Mesendoderm (in vitro differentiated cells): ENCODE data around the gene CYP3A7.
"Not testable (repeated sequence)": the region's sequence is repeated elsewhere in the genome, so short reads cannot be mapped to it uniquely, and the experiment has no call there.

ENCODE experiments used
- DNase-seq: peaks from one replicate; pipeline ENCODE4 v3.0.0; 2013
- H2AK5ac ChIP-seq: 2 replicates; pipeline ENCODE4 v1.6.1; 2013; ENCODE audit warnings: low read length, inconsistent platforms
- H2BK120ac ChIP-seq: 2 replicates; pipeline ENCODE4 v1.6.1; 2013; ENCODE audit warnings: low read depth, mild to moderate bottlenecking, low read length, moderate library complexity, mixed read lengths
- H2BK15ac ChIP-seq: replicated peaks from 2 replicates; pipeline ENCODE4 v1.6.1; 2013; ENCODE audit warnings: low read depth, mild to moderate bottlenecking, moderate library complexity
- H2BK5ac ChIP-seq: 2 replicates; pipeline ENCODE4 v1.6.1; 2013; ENCODE audit warnings: low read length, inconsistent platforms
- H3K18ac ChIP-seq: 2 replicates; pipeline ENCODE4 v1.6.1; 2013; ENCODE audit warnings: mild to moderate bottlenecking, low read length, mixed read lengths
- H3K23ac ChIP-seq: one replicate; pipeline ENCODE4 v1.6.1; 2013; ENCODE audit warnings: low read length
- H3K27ac ChIP-seq: 2 replicates; pipeline ENCODE4 v1.5.1; 2013; ENCODE audit warnings: low read depth, mild to moderate bottlenecking, inconsistent platforms, low read length, moderate library complexity
- H3K27me3 ChIP-seq: 2 replicates; pipeline ENCODE4 v1.6.1; 2013; ENCODE audit warnings: low read length, control low read depth, mild to moderate bottlenecking, inconsistent platforms; ENCODE audit not compliant: insufficient read depth, poor library complexity
- H3K36me3 ChIP-seq: 2 replicates; pipeline ENCODE4 v1.6.1; 2013; ENCODE audit warnings: low read length, inconsistent platforms; ENCODE audit not compliant: control insufficient read depth, insufficient read depth
- H3K4ac ChIP-seq: one replicate; pipeline ENCODE4 v1.6.1; 2013; ENCODE audit warnings: low read depth, mild to moderate bottlenecking, low read length, moderate library complexity
- H3K4me1 ChIP-seq: 2 replicates; pipeline ENCODE4 v1.6.1; 2013; ENCODE audit warnings: low read depth, low read length, inconsistent platforms; ENCODE audit not compliant: control insufficient read depth
- H3K4me2 ChIP-seq: 2 replicates; pipeline ENCODE4 v1.6.1; 2013; ENCODE audit warnings: low read length
- H3K4me3 ChIP-seq: 2 replicates; pipeline ENCODE4 v1.5.1; 2013; ENCODE audit warnings: mild to moderate bottlenecking, low read length
- H3K56ac ChIP-seq: one replicate; pipeline ENCODE4 v1.6.1; 2013; ENCODE audit warnings: low read length
- H3K79me1 ChIP-seq: 2 replicates; pipeline ENCODE4 v1.6.1; 2013; ENCODE audit warnings: low read length, inconsistent platforms
- H3K79me2 ChIP-seq: 2 replicates; pipeline ENCODE4 v1.6.1; 2013; ENCODE audit warnings: mild to moderate bottlenecking, low read length; ENCODE audit not compliant: control insufficient read depth, insufficient read depth
- H3K9ac ChIP-seq: 2 replicates; pipeline ENCODE4 v1.6.1; 2013; ENCODE audit warnings: low read length, inconsistent platforms
- H4K5ac ChIP-seq: one replicate; pipeline ENCODE4 v1.6.1; 2013; ENCODE audit warnings: low read length
- H4K8ac ChIP-seq: one replicate; pipeline ENCODE4 v1.6.1; 2013; ENCODE audit warnings: low read depth, mild to moderate bottlenecking, control low read depth, low read length, moderate library complexity
- WGBS: extraction: QIAGEN DNeasy Blood & Tissue Kit; methylation state at CpG from one replicate; pipeline ENCODE4 v1.1.7; 2013; ENCODE audit warnings: low lambda C conversion rate, missing lambda C conversion rate; ENCODE audit not compliant: insufficient coverage; ENCODE audit errors: extremely low coverage; 5-methylcytosine and 5-hydroxymethylcytosine counted together

CYP3A7 gene

GRCh38 chr7:99778880-99779279 lies 43.9 kb upstream of the CYP3A7 start:
- Histone ChIP-seq H3K9ac (no peak overlapping the region), H2BK5ac (no peak overlapping the region), H4K8ac (no peak overlapping the region), H3K4me3 (no peak overlapping the region), H4K5ac (no peak overlapping the region), H3K23ac (no peak overlapping the region), H2BK120ac (no peak overlapping the region), H3K4ac (no peak overlapping the region), H3K79me2 (no peaks in the 10 kb centered on the region), H3K79me1 (no peaks in the 10 kb centered on the region), H3K27ac (no peak overlapping the region), H3K27me3 (no peaks in the 10 kb centered on the region), H3K4me2 (no peak overlapping the region), H3K36me3 (no peaks in the 10 kb centered on the region), H3K4me1 (no peaks in the 10 kb centered on the region), H2BK15ac (no peak overlapping the region), H3K18ac (no peak overlapping the region), H3K56ac (no peak overlapping the region), H2AK5ac (no peak overlapping the region)
- no peak for DNase-seq
- no CpG with 5 or more reads among the region's 5 CpGs for WGBS

DNA sequence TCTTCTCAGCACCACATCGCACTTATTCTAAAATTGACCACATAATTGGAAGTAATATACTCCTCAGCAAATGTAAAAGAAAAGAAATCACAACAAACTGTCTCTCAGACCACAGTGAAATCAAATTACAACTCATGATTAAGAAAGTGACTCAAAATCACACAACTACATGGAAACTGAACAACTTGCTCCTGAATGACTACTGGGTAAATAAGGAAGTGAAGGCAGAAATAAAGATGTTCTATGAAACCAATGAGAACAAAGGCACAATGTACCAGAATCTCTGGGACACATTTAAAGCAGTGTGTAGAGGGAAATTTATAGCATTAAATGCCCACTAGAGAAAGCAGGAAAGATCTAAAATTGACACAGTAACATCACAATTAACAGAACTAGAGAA lies 38.4 kb upstream of the CYP3A7 start:
- H3K4me2 ChIP-seq, DNase-seq, H3K18ac ChIP-seq, H2BK120ac ChIP-seq, H3K4ac ChIP-seq, H2AK5ac ChIP-seq, H3K27me3 ChIP-seq, H3K23ac ChIP-seq, H2BK15ac ChIP-seq, H4K5ac ChIP-seq, H3K79me1 ChIP-seq, H3K79me2 ChIP-seq, H3K4me1 ChIP-seq, H3K9ac ChIP-seq, H2BK5ac ChIP-seq, H3K56ac ChIP-seq, H3K36me3 ChIP-seq, H4K8ac ChIP-seq, H3K27ac ChIP-seq, H3K4me3 ChIP-seq: not testable (repeated sequence)
- no CpG with 5 or more reads among the region's 1 CpG for WGBS

DNA sequence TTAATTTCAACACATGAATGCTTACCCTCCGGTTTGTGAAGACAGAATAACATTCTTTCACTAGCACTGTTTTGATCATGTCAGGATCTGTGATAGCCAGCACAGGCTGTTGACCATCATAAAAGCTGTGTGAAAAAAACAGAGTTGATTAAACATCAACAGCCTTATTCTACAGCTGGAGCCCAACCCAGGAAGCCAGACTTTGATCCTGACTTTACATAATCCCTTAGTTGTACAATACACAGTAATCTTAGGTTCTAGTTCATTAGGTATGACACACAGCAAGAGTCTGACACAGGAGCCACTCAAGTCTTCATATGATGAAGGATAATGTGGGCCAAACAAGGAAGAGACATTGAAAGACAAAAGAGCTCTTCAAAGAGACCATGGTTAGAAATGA lies 37.6 kb upstream of the CYP3A7 start:
- Histone ChIP-seq H3K79me2 (no peaks in the 10 kb centered on the region), H2AK5ac (no peak overlapping the region), H3K27ac (no peak overlapping the region), H3K56ac (no peak overlapping the region), H3K18ac (no peak overlapping the region), H3K4me1 (no peaks in the 10 kb centered on the region), H3K27me3 (no peaks in the 10 kb centered on the region), H3K9ac (no peak overlapping the region), H2BK15ac (no peak overlapping the region), H4K8ac (no peak overlapping the region), H3K36me3 (no peaks in the 10 kb centered on the region), H3K4me3 (no peak overlapping the region), H2BK5ac (no peak overlapping the region), H4K5ac (no peak overlapping the region), H3K23ac (no peak overlapping the region), H2BK120ac (no peak overlapping the region), H3K79me1 (no peaks in the 10 kb centered on the region), H3K4ac (no peak overlapping the region), H3K4me2 (no peak overlapping the region)
- no peak for DNase-seq
- no CpG with 5 or more reads among the region's 1 CpG for WGBS

DNA sequence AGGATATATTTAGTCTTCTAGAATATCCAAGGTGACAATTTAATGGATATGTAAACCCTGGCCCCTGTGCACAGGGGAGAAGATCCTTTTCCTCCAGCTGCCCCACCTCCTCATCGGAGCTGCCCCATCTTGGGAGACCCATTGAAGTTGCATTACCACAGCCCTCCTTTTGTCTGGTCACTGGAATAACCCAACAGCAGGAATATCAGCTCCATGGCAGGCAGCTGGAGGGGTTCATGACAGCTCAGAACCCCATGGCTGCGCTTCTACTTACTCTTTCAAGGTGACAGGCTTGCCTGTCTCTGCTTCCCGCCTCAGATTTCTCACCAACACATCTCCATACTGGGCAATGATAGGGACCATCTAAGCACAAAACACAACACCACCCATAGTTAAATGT lies 34.5 kb upstream of the CYP3A7 start:
- H2BK120ac ChIP-seq, H3K18ac ChIP-seq, H3K4me2 ChIP-seq, H3K27me3 ChIP-seq, H3K27ac ChIP-seq, H2BK5ac ChIP-seq, H2BK15ac ChIP-seq, H3K79me1 ChIP-seq, H3K23ac ChIP-seq, H4K8ac ChIP-seq, H4K5ac ChIP-seq, H3K56ac ChIP-seq, H3K4me1 ChIP-seq, H3K4ac ChIP-seq, H3K36me3 ChIP-seq, H3K9ac ChIP-seq, DNase-seq, H2AK5ac ChIP-seq, H3K4me3 ChIP-seq, H3K79me2 ChIP-seq: not testable (repeated sequence)
- WGBS: no CpG with 5 or more reads among the region's 3 CpGs

- Histone ChIP-seq H2AK5ac (no peak overlapping the region), H2BK120ac (no peak overlapping the region), H2BK15ac (no peak overlapping the region), H3K27ac (no peak overlapping the region), H3K9ac (no peak overlapping the region), H3K79me2 (no peaks in the 10 kb centered on the region), H3K79me1 (no peaks in the 10 kb centered on the region), H4K8ac (no peak overlapping the region), H3K27me3 (no peaks in the 10 kb centered on the region), H3K56ac (no peak overlapping the region), H4K5ac (no peak overlapping the region), H3K18ac (no peak overlapping the region), H3K4me1 (no peaks in the 10 kb centered on the region), H3K36me3 (no peaks in the 10 kb centered on the region), H3K23ac (no peak overlapping the region), H3K4me2 (no peak overlapping the region), H3K4me3 (no peak overlapping the region), H3K4ac (no peak overlapping the region), H2BK5ac (no peak overlapping the region)
- no peak for DNase-seq
- no CpG with 5 or more reads among the region's 2 CpGs for WGBS
Measured at GRCh38 chr7:99768471-99768870, 33.5 kb upstream of the CYP3A7 start.

GRCh38 chr7:99767662-99768061 lies 32.7 kb upstream of the CYP3A7 start:
- Histone ChIP-seq H3K4me1 (no peaks in the 10 kb centered on the region), H3K36me3 (no peaks in the 10 kb centered on the region), H3K9ac (no peak overlapping the region), H4K5ac (no peak overlapping the region), H3K4ac (no peak overlapping the region), H3K79me1 (no peaks in the 10 kb centered on the region), H3K56ac (no peak overlapping the region), H2AK5ac (no peak overlapping the region), H3K27me3 (no peaks in the 10 kb centered on the region), H4K8ac (no peak overlapping the region), H2BK15ac (no peak overlapping the region), H3K27ac (no peak overlapping the region), H3K18ac (no peak overlapping the region), H3K4me3 (no peak overlapping the region), H3K4me2 (no peak overlapping the region), H2BK120ac (no peak overlapping the region), H3K23ac (no peak overlapping the region), H3K79me2 (no peaks in the 10 kb centered on the region), H2BK5ac (no peak overlapping the region)
- no peak for DNase-seq
- no CpG with 5 or more reads among the region's 1 CpG for WGBS
